ENCODE results near the gene AADACL2. TPM values are rescaled to one million over a fixed set of nuclear protein-coding genes. Genes with fewer than 3 reads are reported as not detected.

AADACL2 gene
- total RNA-seq (2012; rRNA removed) = not detected in 2 replicates
- polyA plus RNA-seq (2012; rRNA removed) = not detected in 2 replicates
- polyA plus RNA-seq (2012; cell fraction: cytosol; rRNA removed) = not detected in 2 replicates
- not detected in 2 replicates for polyA plus RNA-seq (2012; cell fraction: nucleus; rRNA removed; ENCODE audit: low replicate concordance)
- Bru-seq, nascent RNA = not detected
- not detected for BruChase-seq, experiment 1, labeled RNA remaining after a 6-hour chase
- not detected for BruChase-seq, experiment 2, labeled RNA remaining after a 2-hour chase
- long read RNA-seq = 0 reads

- Histone ChIP-seq H3K4ac (ENCODE audit: low read depth, low read length) (no peak within 1 kb of the TSS), H2BK120ac (ENCODE audit: low read depth, low read length) (no peak within 1 kb of the TSS), H3K56ac (ENCODE audit: extremely low read depth, insufficient read depth, low read length) (no peak within 1 kb of the TSS), H3K27me3 (ENCODE audit: control insufficient read depth, insufficient read depth, low read length) (no peaks in the 10 kb centered on the region), H4K20me1 (ENCODE audit: insufficient read depth, low read length) (no peaks in the 10 kb centered on the region), H3K27ac (ENCODE audit: insufficient read depth, low read length) (no peak within 1 kb of the TSS), H3K18ac (ENCODE audit: low read depth, low read length) (no peak within 1 kb of the TSS), H2AFZ (replicated peaks; ENCODE audit: low read length, poor library complexity) (no peak within 1 kb of the TSS), H2AK9ac (replicated peaks; ENCODE audit: low read depth, low read length, poor library complexity) (no peak within 1 kb of the TSS), H3K4me2 (ENCODE audit: low read depth, low read length) (no peak within 1 kb of the TSS), H3K9me3 (ENCODE audit: control insufficient read depth, insufficient read depth, low read length) (no peaks in the 10 kb centered on the region), H3K9me1 (ENCODE audit: insufficient read depth, low read length) (no peaks in the 10 kb centered on the region), H4K5ac (ENCODE audit: low read depth, low read length) (no peak within 1 kb of the TSS), H3K36me3 (ENCODE audit: control insufficient read depth, insufficient read depth, low read length) (no peaks in the 10 kb centered on the region), H3K23ac (ENCODE audit: low read depth, low read length) (no peak within 1 kb of the TSS), H3K14ac (replicated peaks; ENCODE audit: low read depth, low read length) (no peak within 1 kb of the TSS), H3K4me3 (ENCODE audit: insufficient read depth, low read depth, low read length) (no peak within 1 kb of the TSS), H2BK15ac (ENCODE audit: low read depth, low read length) (no peak within 1 kb of the TSS), H2BK20ac (ENCODE audit: low read depth, low read length) (no peak within 1 kb of the TSS), H2AK5ac (ENCODE audit: low read depth, low read length) (no peak within 1 kb of the TSS), H3K4me1 (ENCODE audit: control insufficient read depth, insufficient read depth, low read length) (no peaks in the 10 kb centered on the region), H4K91ac (ENCODE audit: insufficient read depth, low read depth, low read length) (no peak within 1 kb of the TSS), H3K9ac (ENCODE audit: low read depth, low read length) (no peak within 1 kb of the TSS), H2BK5ac (ENCODE audit: low read depth, low read length, poor library complexity, severe bottlenecking) (no peak within 1 kb of the TSS), H3K79me1 (ENCODE audit: low read depth in 1 of 2, low read length in 2 of 2) (no peaks in the 10 kb centered on the region), H4K8ac (ENCODE audit: low read depth in 2 of 2, low read length in 2 of 2) (no peak within 1 kb of the TSS)
- intact Hi-C loops (cut with micrococcal nuclease) (no loop called here), dilution Hi-C loops (cut with HindIII; ENCODE audit: low sequenced_read_pairs, unreplicated experiment) (no loop called here), in situ Hi-C loops (cut with MboI; ENCODE audit: low sequenced_read_pairs) (no loop called here)
- no peak for DNase-seq
- BruUV-seq (replicated peaks) = no TSS peak
- no peak for TF ChIP-seq RFX5 (IDR thresholded peaks at IDR 0.05; ENCODE audit: low read depth, low read length)
- TF ChIP-seq MXI1 (IDR thresholded peaks at IDR 0.05; ENCODE audit: borderline replicate concordance, low read depth, low read length) = no peak
- TF ChIP-seq CEBPB (IDR thresholded peaks at IDR 0.05; ENCODE audit: low read depth, low read length) = no peak
- no peak for TF ChIP-seq USF2 (IDR thresholded peaks at IDR 0.05; ENCODE audit: low read depth, low read length)
- no peak for TF ChIP-seq ELK1 (IDR thresholded peaks at IDR 0.05; ENCODE audit: borderline replicate concordance, low read depth, low read length)
- TF ChIP-seq CHD1 (IDR thresholded peaks at IDR 0.05; ENCODE audit: low read depth, low read length) = no peak
- TF ChIP-seq NFE2L2 (IDR thresholded peaks at IDR 0.05; ENCODE audit: low read depth, low read length) = no peak
- no peak for TF ChIP-seq FOS (IDR thresholded peaks at IDR 0.05; ENCODE audit: low read depth, low read length)
- WGBS, 2 experiments (ENCODE audit: extremely low coverage in 2 of 2, insufficient read length in 1 of 2) = no CpG with 5 or more reads among the region's 1 CpG
- CTCF ChIA-PET = interaction anchor here (0.6 kb wide), 1 partner anchor 442 kb away, joined by 5 read pairs; no protein-coding TSS in a partner anchor
- ATAC-seq (ENCODE audit: low read depth) = no peak
- POLR2A ChIA-PET (ENCODE audit: unreplicated experiment) = no interaction called here
Observed at GRCh38 chr3:151733613-151734012, at the start of gene AADACL2. Gene AADACL2 (plus strand): TSS chr3:151733927. CDS start chr3:151734036, 109 bp downstream.
